Measurements from ENCODE around the gene CELF1.

CELF1 gene

GRCh38 chr11:47499614-47500013, 53.3 kb downstream of the CELF1 start:
- Mint-ChIP-seq H3K4me3 (no peak overlapping the region), H3K36me3 (peaks cover 2% of the 10 kb centered on the region), H3K27me3 (no peaks in the 10 kb centered on the region), H3K4me1 (ENCODE audit: low read depth) (peaks cover 45% of the 10 kb centered on the region), H3K9me3 (ENCODE audit: low read depth) (no peaks in the 10 kb centered on the region), H3K27ac (peak overlapping the region; percentile 56)

- peaks cover 48% of the 10 kb centered on the region for H3K4me1 Mint-ChIP-seq (ENCODE audit: low read depth)
- H3K36me3 Mint-ChIP-seq, result peaks cover 2% of the 10 kb centered on the region
- no peaks in the 10 kb centered on the region for H3K27me3 Mint-ChIP-seq
- H3K4me3 Mint-ChIP-seq, result no peak overlapping the region
- no peaks in the 10 kb centered on the region for H3K9me3 Mint-ChIP-seq (ENCODE audit: low read depth)
- H3K27ac Mint-ChIP-seq, result peak overlapping the region; percentile 56
These were observed 53.8 kb downstream of the CELF1 start for GRCh38 chr11:47499161-47499560.

GRCh38 chr11:47498584-47499152, 54.3 kb downstream of the CELF1 start:
- Mint-ChIP-seq H3K36me3 (peaks cover 5% of the 10 kb centered on the region), H3K27me3 (no peaks in the 10 kb centered on the region), H3K4me1 (ENCODE audit: low read depth) (peaks cover 48% of the 10 kb centered on the region), H3K27ac (no peak overlapping the region), H3K4me3 (no peak overlapping the region), H3K9me3 (ENCODE audit: low read depth) (no peaks in the 10 kb centered on the region)

- Mint-ChIP-seq H3K27me3 (no peaks in the 10 kb centered on the region), H3K4me1 (ENCODE audit: low read depth) (peaks cover 47% of the 10 kb centered on the region), H3K9me3 (ENCODE audit: low read depth) (no peaks in the 10 kb centered on the region), H3K4me3 (no peak overlapping the region), H3K36me3 (peaks cover 5% of the 10 kb centered on the region), H3K27ac (peak overlapping the region; percentile 42)
These were observed 54.8 kb downstream of the CELF1 start for GRCh38 chr11:47498149-47498548.

- Mint-ChIP-seq H3K4me1 (ENCODE audit: low read depth) (peaks cover 43% of the 10 kb centered on the region), H3K27me3 (no peaks in the 10 kb centered on the region), H3K9me3 (ENCODE audit: low read depth) (no peaks in the 10 kb centered on the region), H3K27ac (no peak overlapping the region), H3K4me3 (no peak overlapping the region), H3K36me3 (peaks cover 8% of the 10 kb centered on the region)
These were observed 56.1 kb downstream of the CELF1 start for GRCh38 chr11:47496808-47497207.

- H3K27ac Mint-ChIP-seq, result no peak overlapping the region
- peaks cover 39% of the 10 kb centered on the region for H3K4me1 Mint-ChIP-seq (ENCODE audit: low read depth)
- H3K4me3 Mint-ChIP-seq, result no peak overlapping the region
- no peaks in the 10 kb centered on the region for H3K9me3 Mint-ChIP-seq (ENCODE audit: low read depth)
- H3K36me3 Mint-ChIP-seq, result peaks cover 8% of the 10 kb centered on the region
- H3K27me3 Mint-ChIP-seq, result no peaks in the 10 kb centered on the region
These were observed 57.1 kb downstream of the CELF1 start for GRCh38 chr11:47495856-47496217.

- no peak overlapping the region for H3K27ac Mint-ChIP-seq
- H3K9me3 Mint-ChIP-seq (ENCODE audit: low read depth), result no peaks in the 10 kb centered on the region
- no peaks in the 10 kb centered on the region for H3K27me3 Mint-ChIP-seq
- H3K4me3 Mint-ChIP-seq, result no peak overlapping the region
- peaks cover 33% of the 10 kb centered on the region for H3K4me1 Mint-ChIP-seq (ENCODE audit: low read depth)
- peaks cover 6% of the 10 kb centered on the region for H3K36me3 Mint-ChIP-seq
These were observed 57.7 kb downstream of the CELF1 start for GRCh38 chr11:47495011-47495855.

- Mint-ChIP-seq H3K27me3 (no peaks in the 10 kb centered on the region), H3K4me1 (ENCODE audit: low read depth) (peaks cover 18% of the 10 kb centered on the region), H3K9me3 (ENCODE audit: low read depth) (no peaks in the 10 kb centered on the region), H3K27ac (peak overlapping the region; percentile 54), H3K4me3 (no peak overlapping the region), H3K36me3 (peaks cover 14% of the 10 kb centered on the region)
These were observed 63.6 kb downstream of the CELF1 start for GRCh38 chr11:47489395-47489755.

- peaks cover 13% of the 10 kb centered on the region for H3K4me1 Mint-ChIP-seq (ENCODE audit: low read depth)
- no peak overlapping the region for H3K4me3 Mint-ChIP-seq
- no peaks in the 10 kb centered on the region for H3K9me3 Mint-ChIP-seq (ENCODE audit: low read depth)
- H3K36me3 Mint-ChIP-seq, result peaks cover 12% of the 10 kb centered on the region
- no peaks in the 10 kb centered on the region for H3K27me3 Mint-ChIP-seq
- H3K27ac Mint-ChIP-seq, result peak overlapping the region; percentile 54
These were observed 64.1 kb downstream of the CELF1 start for GRCh38 chr11:47488674-47489394.

GRCh38 chr11:47488111-47488510, 64.8 kb downstream of the CELF1 start:
- H3K36me3 Mint-ChIP-seq, result peaks cover 11% of the 10 kb centered on the region
- peaks cover 10% of the 10 kb centered on the region for H3K4me1 Mint-ChIP-seq (ENCODE audit: low read depth)
- no peaks in the 10 kb centered on the region for H3K9me3 Mint-ChIP-seq (ENCODE audit: low read depth)
- no peak overlapping the region for H3K4me3 Mint-ChIP-seq
- H3K27ac Mint-ChIP-seq, result no peak overlapping the region
- H3K27me3 Mint-ChIP-seq, result no peaks in the 10 kb centered on the region

- Mint-ChIP-seq H3K27ac (peak overlapping the region; percentile 42), H3K9me3 (ENCODE audit: low read depth) (no peaks in the 10 kb centered on the region), H3K4me1 (ENCODE audit: low read depth) (peaks cover 6% of the 10 kb centered on the region), H3K27me3 (no peaks in the 10 kb centered on the region), H3K4me3 (no peak overlapping the region), H3K36me3 (peaks cover 8% of the 10 kb centered on the region)
These were observed 65.5 kb downstream of the CELF1 start for GRCh38 chr11:47487421-47487820.

GRCh38 chr11:47485107-47485506, 67.8 kb downstream of the CELF1 start:
- Mint-ChIP-seq H3K27ac (no peak overlapping the region), H3K9me3 (ENCODE audit: low read depth) (no peaks in the 10 kb centered on the region), H3K27me3 (no peaks in the 10 kb centered on the region), H3K4me1 (ENCODE audit: low read depth) (peaks cover under 1% of the 10 kb centered on the region), H3K4me3 (no peak overlapping the region), H3K36me3 (peaks cover 10% of the 10 kb centered on the region)

GRCh38 chr11:47483457-47483856, 69.5 kb downstream of the CELF1 start:
- H3K27ac Mint-ChIP-seq, result no peak overlapping the region

GRCh38 chr11:47480762-47481161, 72.2 kb downstream of the CELF1 start:
- no peak overlapping the region for H3K27ac Mint-ChIP-seq
- no peaks in the 10 kb centered on the region for H3K27me3 Mint-ChIP-seq

More at GRCh38 chr11:47483457-47483856, 69.5 kb downstream of the CELF1 start:
- no peak overlapping the region for H3K4me3 Mint-ChIP-seq
- no peaks in the 10 kb centered on the region for H3K27me3 Mint-ChIP-seq
- H3K9me3 Mint-ChIP-seq (ENCODE audit: low read depth), result no peaks in the 10 kb centered on the region
- peaks cover 8% of the 10 kb centered on the region for H3K36me3 Mint-ChIP-seq
- no peaks in the 10 kb centered on the region for H3K4me1 Mint-ChIP-seq (ENCODE audit: low read depth)

GRCh38 chr11:47478651-47479329, 74.1 kb downstream of the CELF1 start:
- Mint-ChIP-seq H3K27me3 (no peaks in the 10 kb centered on the region), H3K9me3 (ENCODE audit: low read depth) (no peaks in the 10 kb centered on the region), H3K4me3 (no peak overlapping the region), H3K4me1 (ENCODE audit: low read depth) (no peaks in the 10 kb centered on the region), H3K36me3 (peaks cover 7% of the 10 kb centered on the region), H3K27ac (no peak overlapping the region)

More at GRCh38 chr11:47480762-47481161, 72.2 kb downstream of the CELF1 start:
- H3K9me3 Mint-ChIP-seq (ENCODE audit: low read depth), result no peaks in the 10 kb centered on the region
- no peaks in the 10 kb centered on the region for H3K4me1 Mint-ChIP-seq (ENCODE audit: low read depth)
- H3K4me3 Mint-ChIP-seq, result no peak overlapping the region
- H3K36me3 Mint-ChIP-seq, result peaks cover 2% of the 10 kb centered on the region
